Erythroblast (primary cell): ENCODE data around the gene LTF.

Experiments
- GATA1 ChIP-seq: IDR thresholded peaks from 2 replicates; pipeline ENCODE4 v1.6.1; 2011; ENCODE audit warnings: low read depth, mild to moderate bottlenecking, control low read depth, low read length, moderate library complexity
- POLR2A ChIP-seq: IDR thresholded peaks from 2 replicates; pipeline ENCODE4 v1.6.1; 2011; ENCODE audit warnings: mild to moderate bottlenecking, low read length

DNA sequence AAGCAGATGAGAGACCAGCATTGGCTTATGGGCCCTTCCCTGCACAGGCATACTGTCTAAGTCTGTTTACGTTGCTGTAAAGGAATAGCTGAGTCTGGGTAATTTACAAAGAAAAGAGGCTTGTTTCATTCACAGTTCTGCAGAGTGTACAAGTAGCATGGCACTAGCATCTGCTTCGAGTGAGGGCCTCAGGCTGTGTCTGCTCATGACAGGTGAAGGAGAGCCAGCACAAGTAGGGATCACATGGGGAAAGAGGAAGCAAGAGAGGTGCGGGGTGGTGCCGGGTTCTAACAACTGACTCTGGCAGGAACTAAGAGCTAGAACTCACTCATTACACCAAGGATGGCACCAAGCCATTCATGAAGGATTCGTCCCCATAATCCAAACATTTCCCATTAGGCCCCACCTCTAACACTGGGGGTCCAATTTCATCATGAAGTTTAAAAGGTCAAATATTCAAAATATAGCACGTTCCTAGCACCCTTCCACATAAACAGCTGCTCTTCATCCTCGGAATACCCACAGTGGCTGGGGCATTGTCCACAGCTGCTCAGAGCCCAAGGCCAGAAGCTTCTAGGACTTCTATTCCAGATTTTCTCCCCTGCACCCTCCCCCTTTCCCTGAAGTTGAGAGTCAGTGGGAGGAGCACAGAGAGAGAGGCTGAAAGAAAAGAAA is 38.6 kb upstream of the LTF start:
- TF ChIP-seq POLR2A, result peak; percentile 56
- TF ChIP-seq GATA1, result no peak
